ENCODE results near the gene DYSF. TPM values are rescaled to one million over a fixed set of nuclear protein-coding genes. Genes with fewer than 3 reads are reported as not detected.

DYSF gene
- total RNA-seq, 1 donor from 2014 or later: not detected

DNA sequence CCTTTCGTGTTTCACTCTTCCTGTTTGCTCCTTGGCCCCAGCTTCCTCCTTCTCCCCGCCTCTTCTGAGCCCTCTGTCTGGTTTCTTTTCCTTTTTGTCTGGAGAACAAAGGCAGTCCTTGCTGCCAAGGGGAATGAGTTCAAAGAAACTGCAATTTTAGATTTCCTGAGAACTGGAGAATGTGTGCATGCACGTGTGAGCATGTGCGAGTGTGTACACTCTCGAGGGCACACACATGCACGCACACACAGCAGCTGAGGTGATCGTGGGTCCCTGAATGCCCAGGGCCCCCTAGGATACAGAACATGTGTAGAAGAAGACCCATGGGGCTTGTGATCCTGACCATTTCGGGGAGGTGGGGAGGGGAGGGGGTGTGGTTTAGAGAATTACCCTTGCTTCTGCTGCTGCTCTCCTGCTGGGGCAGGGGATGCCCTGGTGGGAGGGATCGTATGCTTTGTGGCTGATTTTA lies 151.8 kb downstream of the DYSF start:
- peaks cover 17% of the 10 kb centered on the region for H3K4me1 Mint-ChIP-seq (ENCODE audit: low read depth)
- no peaks in the 10 kb centered on the region for H3K36me3 Mint-ChIP-seq (ENCODE audit: low read depth)
- no peak overlapping the region for H3K4me3 Mint-ChIP-seq (ENCODE audit: low read depth)
- H3K9me3 Mint-ChIP-seq: no peaks in the 10 kb centered on the region
- DNase-seq (ENCODE audit: low spot score): no peak
- no peak overlapping the region for H3K27ac Mint-ChIP-seq
- H3K27me3 Mint-ChIP-seq (ENCODE audit: low read depth): no peaks in the 10 kb centered on the region
- intact Hi-C loops (cut with micrococcal nuclease): no loop called here

DNA sequence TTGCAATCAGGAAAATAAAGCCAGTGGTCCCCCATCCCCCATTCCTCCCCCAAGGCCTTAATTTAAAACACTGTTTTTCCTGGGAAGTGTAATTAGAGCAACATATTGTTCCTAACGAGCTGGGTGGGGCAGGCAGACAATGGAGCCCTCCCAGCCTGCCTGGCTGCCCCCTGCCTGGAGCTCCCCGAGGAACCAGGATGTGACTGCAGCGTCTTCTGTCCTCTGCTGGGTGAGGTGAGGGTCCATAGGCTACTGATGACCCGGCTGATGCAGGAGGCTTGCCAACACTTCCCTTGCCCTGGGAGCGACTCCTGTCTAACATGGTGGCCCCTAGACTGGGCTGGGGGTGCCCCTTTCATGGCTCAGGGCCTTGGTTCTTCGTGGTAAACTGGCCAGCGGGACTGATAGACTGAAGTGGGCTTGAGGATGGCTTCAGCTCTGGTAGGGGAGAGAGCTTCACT lies 152.4 kb downstream of the DYSF start:
- no peak for DNase-seq (ENCODE audit: low spot score)
- no peaks in the 10 kb centered on the region for H3K27me3 Mint-ChIP-seq (ENCODE audit: low read depth)
- H3K36me3 Mint-ChIP-seq (ENCODE audit: low read depth): no peaks in the 10 kb centered on the region
- H3K4me3 Mint-ChIP-seq (ENCODE audit: low read depth): no peak overlapping the region
- H3K4me1 Mint-ChIP-seq (ENCODE audit: low read depth): peaks cover 17% of the 10 kb centered on the region
- no peak overlapping the region for H3K27ac Mint-ChIP-seq
- intact Hi-C loops (cut with micrococcal nuclease): no loop called here
- H3K9me3 Mint-ChIP-seq: no peaks in the 10 kb centered on the region

DNA sequence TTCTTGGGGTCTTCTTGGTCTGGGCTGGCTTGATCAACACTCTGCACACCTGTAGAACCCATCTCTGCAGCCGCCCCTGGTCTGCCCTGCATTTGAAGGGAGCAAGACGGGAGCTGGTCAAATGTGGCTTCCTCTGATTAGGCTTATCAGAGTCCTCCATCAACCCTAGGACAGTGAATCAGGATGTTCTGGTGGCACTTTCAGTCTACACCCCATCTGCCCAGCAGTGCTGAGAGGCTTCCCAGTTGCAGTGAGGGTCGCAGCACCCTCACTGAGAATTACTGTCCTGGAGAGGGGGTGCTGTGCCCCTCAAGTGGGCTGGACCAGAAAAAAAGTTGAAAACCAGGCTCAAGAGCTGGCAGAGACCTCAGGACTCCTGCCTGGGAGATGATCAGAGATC lies 152.9 kb downstream of the DYSF start:
- no peak overlapping the region for H3K4me3 Mint-ChIP-seq (ENCODE audit: low read depth)
- no peaks in the 10 kb centered on the region for H3K36me3 Mint-ChIP-seq (ENCODE audit: low read depth)
- no peaks in the 10 kb centered on the region for H3K27me3 Mint-ChIP-seq (ENCODE audit: low read depth)
- intact Hi-C loops (cut with micrococcal nuclease): no loop called here
- DNase-seq (ENCODE audit: low spot score): no peak
- H3K9me3 Mint-ChIP-seq: no peaks in the 10 kb centered on the region
- H3K4me1 Mint-ChIP-seq (ENCODE audit: low read depth): peaks cover 17% of the 10 kb centered on the region
- no peak overlapping the region for H3K27ac Mint-ChIP-seq

DNA sequence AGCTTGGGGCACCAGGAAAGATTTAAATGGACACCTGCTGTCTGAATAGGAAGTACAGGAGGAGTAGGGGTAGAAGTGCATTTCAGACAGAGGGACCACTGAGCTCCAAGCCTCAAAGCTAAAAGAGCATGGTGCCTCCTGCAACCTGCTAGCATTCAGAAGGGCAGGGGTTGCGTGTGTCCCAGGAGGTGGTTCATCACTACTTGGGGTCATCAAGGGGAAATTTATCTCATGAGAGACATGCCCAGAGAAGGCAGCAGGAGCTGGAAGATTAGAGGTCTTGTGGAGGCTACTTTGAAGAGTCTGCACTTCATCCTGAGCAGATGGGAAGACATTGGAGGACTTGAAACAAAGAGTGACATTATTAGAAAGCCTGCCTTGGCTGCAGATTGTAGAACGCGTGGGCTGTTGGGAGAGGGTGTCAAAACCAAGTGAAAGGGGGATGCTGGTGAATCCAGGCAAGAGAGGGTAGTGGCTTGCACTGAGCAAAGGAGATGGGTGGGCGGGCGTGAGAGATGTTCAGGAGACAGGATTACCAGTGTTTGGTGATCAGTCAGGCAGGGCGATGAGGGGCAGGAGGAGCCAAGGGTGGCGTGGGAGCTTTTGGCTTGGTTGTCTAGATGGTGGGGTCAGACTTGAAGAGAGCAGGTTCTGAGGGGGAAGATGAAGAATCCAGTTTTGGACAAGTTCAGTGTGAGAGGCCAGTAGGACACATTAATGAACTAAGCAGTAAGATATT lies 154.0 kb downstream of the DYSF start:
- DNase-seq (ENCODE audit: low spot score): no peak
- H3K27ac Mint-ChIP-seq: no peak overlapping the region
- H3K4me1 Mint-ChIP-seq (ENCODE audit: low read depth): peaks cover 17% of the 10 kb centered on the region
- no peaks in the 10 kb centered on the region for H3K27me3 Mint-ChIP-seq (ENCODE audit: low read depth)
- no peak overlapping the region for H3K4me3 Mint-ChIP-seq (ENCODE audit: low read depth)
- no peaks in the 10 kb centered on the region for H3K9me3 Mint-ChIP-seq
- H3K36me3 Mint-ChIP-seq (ENCODE audit: low read depth): no peaks in the 10 kb centered on the region
- intact Hi-C loops (cut with micrococcal nuclease): no loop called here

DNA sequence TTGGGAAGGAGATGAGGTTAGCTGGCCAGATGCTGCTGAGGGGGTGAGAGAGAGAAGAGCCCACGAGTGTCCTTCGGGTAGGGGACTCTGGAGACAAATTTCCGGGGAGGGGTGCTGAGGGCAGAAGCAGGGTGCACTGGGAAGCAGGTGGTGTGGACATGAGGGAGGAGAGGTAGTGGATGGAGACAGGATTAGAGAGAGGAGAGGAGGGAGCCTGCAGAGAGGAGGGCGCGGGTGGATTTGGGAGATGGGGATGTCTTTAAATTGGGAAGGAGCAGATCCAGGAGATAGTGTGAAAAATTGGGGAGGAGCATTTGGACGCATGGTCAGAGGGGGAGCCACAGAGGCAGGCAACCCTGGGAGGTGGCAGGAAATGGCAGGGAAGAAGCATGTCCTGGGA lies 154.7 kb downstream of the DYSF start:
- Mint-ChIP-seq H3K9me3 (no peaks in the 10 kb centered on the region), H3K4me3 (ENCODE audit: low read depth) (no peak overlapping the region), H3K36me3 (ENCODE audit: low read depth) (no peaks in the 10 kb centered on the region), H3K4me1 (ENCODE audit: low read depth) (peaks cover 12% of the 10 kb centered on the region), H3K27me3 (ENCODE audit: low read depth) (no peaks in the 10 kb centered on the region), H3K27ac (no peak overlapping the region)
- intact Hi-C loops (cut with micrococcal nuclease): no loop called here
- no peak for DNase-seq (ENCODE audit: low spot score)

DNA sequence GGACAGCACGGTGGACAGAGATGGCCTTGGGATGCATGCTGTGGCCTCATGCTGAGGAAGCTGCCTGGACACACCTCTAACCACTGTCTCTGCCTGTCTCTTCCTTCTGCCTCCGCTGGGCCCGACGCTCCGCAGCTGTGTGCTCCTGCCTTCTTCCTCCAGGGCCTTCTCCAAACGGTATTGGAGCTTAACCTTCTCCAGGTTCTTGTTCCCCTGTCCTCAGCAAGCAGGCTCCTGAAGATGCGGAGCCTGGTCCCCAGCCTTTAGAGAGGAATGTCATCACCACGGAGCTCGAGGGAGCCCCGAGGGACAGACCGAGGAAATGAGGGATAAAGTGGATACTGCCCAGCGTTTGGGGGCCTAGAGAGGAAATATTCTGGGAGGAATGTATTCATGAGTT lies 155.1 kb downstream of the DYSF start:
- DNase-seq (ENCODE audit: low spot score): no peak
- no peaks in the 10 kb centered on the region for H3K9me3 Mint-ChIP-seq
- H3K4me3 Mint-ChIP-seq (ENCODE audit: low read depth): no peak overlapping the region
- H3K27me3 Mint-ChIP-seq (ENCODE audit: low read depth): no peaks in the 10 kb centered on the region
- intact Hi-C loops (cut with micrococcal nuclease): no loop called here
- no peak overlapping the region for H3K27ac Mint-ChIP-seq
- H3K36me3 Mint-ChIP-seq (ENCODE audit: low read depth): no peaks in the 10 kb centered on the region
- peaks cover 9% of the 10 kb centered on the region for H3K4me1 Mint-ChIP-seq (ENCODE audit: low read depth)

DNA sequence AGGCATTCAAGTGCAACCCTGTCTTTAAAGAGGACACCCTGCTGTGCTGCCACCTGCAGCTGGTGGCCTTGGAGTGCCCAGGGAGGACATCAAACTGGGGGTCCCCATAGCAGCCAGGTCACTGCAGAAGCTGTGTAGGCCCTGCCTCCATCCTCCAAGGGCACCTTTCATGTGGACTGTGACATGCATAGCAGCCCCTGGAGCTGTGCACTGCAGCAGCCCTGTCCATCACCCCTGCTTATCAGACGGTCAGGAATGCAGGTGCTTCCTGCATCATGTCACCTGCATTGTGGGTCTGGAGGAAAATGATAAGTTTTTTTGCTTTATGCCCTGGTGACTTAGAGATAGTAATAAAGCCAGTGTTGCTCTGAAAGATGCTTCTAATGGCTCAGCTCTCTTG lies 155.7 kb downstream of the DYSF start:
- no peaks in the 10 kb centered on the region for H3K36me3 Mint-ChIP-seq (ENCODE audit: low read depth)
- H3K9me3 Mint-ChIP-seq: no peaks in the 10 kb centered on the region
- peaks cover 7% of the 10 kb centered on the region for H3K4me1 Mint-ChIP-seq (ENCODE audit: low read depth)
- no peaks in the 10 kb centered on the region for H3K27me3 Mint-ChIP-seq (ENCODE audit: low read depth)
- no peak overlapping the region for H3K27ac Mint-ChIP-seq
- DNase-seq (ENCODE audit: low spot score): no peak
- intact Hi-C loops (cut with micrococcal nuclease): no loop called here
- H3K4me3 Mint-ChIP-seq (ENCODE audit: low read depth): no peak overlapping the region

DNA sequence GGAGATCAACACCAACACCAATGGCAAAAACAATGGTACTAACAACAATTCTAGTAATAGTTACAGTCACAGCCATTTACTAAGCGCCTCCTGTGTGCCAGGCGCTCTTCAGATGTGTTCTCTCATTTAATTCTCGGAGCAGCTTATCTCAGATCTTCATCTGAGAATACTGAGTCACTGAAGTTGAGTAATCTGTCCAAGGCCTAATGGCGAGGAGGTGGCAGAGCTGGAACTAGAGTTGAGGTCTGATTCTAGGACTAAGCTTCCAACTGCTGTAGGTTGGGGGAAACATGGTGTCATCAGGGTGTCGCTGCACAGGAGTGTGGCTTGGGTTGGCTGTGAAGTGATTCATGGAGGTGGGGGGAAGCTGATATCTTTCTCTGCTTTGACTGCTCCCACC lies 156.1 kb downstream of the DYSF start:
- Mint-ChIP-seq H3K9me3 (no peaks in the 10 kb centered on the region), H3K4me1 (ENCODE audit: low read depth) (peaks cover 6% of the 10 kb centered on the region), H3K36me3 (ENCODE audit: low read depth) (no peaks in the 10 kb centered on the region), H3K4me3 (ENCODE audit: low read depth) (no peak overlapping the region), H3K27me3 (ENCODE audit: low read depth) (no peaks in the 10 kb centered on the region), H3K27ac (no peak overlapping the region)
- intact Hi-C loops (cut with micrococcal nuclease): no loop called here
- no peak for DNase-seq (ENCODE audit: low spot score)

DNA sequence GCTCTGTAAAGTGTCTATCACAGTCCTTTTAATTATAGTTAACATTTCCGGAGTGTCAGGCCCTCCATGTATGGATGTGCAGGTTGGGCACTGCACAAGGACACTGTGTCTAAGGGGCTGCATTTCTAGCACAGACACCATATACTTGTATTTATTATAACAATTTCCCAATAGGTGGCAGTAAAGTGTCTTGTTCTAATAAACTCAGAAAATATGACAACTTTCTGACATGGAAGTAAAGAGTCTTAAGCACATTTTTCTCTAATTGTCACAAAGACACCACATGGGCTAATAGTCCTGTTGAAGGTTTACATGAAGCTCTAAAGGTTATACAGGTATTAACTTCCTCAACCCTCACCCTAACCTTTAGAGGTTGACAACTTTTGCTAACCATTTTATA lies 156.6 kb downstream of the DYSF start:
- no peak for DNase-seq (ENCODE audit: low spot score)
- H3K9me3 Mint-ChIP-seq: no peaks in the 10 kb centered on the region
- no peak overlapping the region for H3K4me3 Mint-ChIP-seq (ENCODE audit: low read depth)
- peaks cover 3% of the 10 kb centered on the region for H3K4me1 Mint-ChIP-seq (ENCODE audit: low read depth)
- intact Hi-C loops (cut with micrococcal nuclease): no loop called here
- no peaks in the 10 kb centered on the region for H3K27me3 Mint-ChIP-seq (ENCODE audit: low read depth)
- H3K27ac Mint-ChIP-seq: no peak overlapping the region
- no peaks in the 10 kb centered on the region for H3K36me3 Mint-ChIP-seq (ENCODE audit: low read depth)

DNA sequence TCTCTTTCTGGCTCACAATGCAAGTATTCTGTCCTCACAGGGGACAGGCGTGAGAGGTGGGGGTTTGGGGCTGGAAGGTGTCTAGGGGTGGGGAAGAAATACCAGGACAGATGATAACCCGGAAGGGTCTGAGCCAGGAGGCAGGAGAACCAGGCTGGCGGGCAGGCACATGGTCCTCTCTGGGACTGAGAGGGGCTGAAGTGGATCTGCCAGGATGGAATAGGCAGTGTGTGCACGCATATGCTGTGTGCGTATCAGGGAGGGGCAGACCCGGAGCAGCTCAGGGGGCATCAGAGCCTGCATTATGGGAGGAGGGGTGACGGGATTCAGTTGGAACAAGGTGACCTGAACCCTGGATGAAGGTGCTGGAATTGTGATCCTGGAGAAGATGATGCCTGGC lies 157.3 kb downstream of the DYSF start:
- Mint-ChIP-seq H3K9me3 (no peaks in the 10 kb centered on the region), H3K4me1 (ENCODE audit: low read depth) (no peaks in the 10 kb centered on the region), H3K27ac (no peak overlapping the region), H3K27me3 (ENCODE audit: low read depth) (no peaks in the 10 kb centered on the region), H3K36me3 (ENCODE audit: low read depth) (no peaks in the 10 kb centered on the region), H3K4me3 (ENCODE audit: low read depth) (no peak overlapping the region)
- no peak for DNase-seq (ENCODE audit: low spot score)
- intact Hi-C loops (cut with micrococcal nuclease): no loop called here

DNA sequence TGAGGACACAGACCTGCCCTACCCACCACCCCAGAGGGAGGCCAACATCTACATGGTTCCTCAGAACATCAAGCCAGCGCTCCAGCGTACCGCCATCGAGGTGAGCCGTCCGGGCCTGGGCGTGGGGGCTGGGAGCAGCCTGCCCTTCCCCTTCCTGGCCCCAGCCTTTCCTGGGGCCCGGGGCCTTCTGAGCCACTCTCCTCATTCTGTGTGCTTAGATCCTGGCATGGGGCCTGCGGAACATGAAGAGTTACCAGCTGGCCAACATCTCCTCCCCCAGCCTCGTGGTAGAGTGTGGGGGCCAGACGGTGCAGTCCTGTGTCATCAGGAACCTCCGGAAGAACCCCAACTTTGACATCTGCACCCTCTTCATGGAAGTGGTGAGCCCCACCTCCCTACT lies 157.9 kb downstream of the DYSF start:
- H3K27me3 Mint-ChIP-seq (ENCODE audit: low read depth): no peaks in the 10 kb centered on the region
- no peak overlapping the region for H3K27ac Mint-ChIP-seq
- no peaks in the 10 kb centered on the region for H3K36me3 Mint-ChIP-seq (ENCODE audit: low read depth)
- no peaks in the 10 kb centered on the region for H3K9me3 Mint-ChIP-seq
- no peak overlapping the region for H3K4me3 Mint-ChIP-seq (ENCODE audit: low read depth)
- no peak for DNase-seq (ENCODE audit: low spot score)
- intact Hi-C loops (cut with micrococcal nuclease): no loop called here
- no peaks in the 10 kb centered on the region for H3K4me1 Mint-ChIP-seq (ENCODE audit: low read depth)

DNA sequence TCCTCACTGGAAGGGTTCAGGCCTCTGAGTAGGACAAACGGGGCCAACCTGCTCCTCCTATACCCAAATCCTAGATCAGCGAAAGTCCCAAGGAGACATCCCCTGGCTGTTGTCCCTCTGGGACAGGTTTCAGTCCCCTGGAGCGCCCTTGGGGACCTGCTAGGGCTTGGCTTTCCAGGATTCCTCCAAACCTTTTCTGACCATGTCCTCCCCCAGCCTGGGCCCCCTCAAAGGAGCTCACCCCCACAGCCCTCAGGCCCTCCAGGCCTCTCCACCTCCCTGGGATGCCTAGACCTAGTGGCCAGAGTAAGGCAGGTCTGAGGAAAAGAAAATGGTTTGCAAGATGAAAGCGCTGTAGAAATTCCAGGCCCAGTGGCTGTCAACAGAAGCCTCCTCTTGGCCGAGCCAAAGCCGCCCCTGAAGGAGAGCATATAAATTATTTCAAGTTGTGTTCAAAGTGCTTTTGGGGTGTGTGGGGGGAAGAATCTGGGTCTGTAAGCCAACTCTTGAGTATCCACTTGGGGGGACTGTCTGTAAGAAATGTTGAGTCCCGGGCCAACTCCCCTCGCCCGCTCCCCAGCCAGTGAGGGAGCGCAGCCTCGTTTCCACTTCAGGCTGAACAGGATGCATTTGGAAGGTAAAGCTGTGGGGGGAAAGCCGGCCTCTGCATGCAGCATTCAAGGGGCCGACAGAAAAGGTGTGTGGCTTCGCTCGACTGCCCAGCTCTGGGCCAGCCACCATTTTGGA lies 158.6 kb downstream of the DYSF start:
- intact Hi-C loops (cut with micrococcal nuclease): no loop called here
- H3K27ac Mint-ChIP-seq: no peak overlapping the region
- no peak for DNase-seq (ENCODE audit: low spot score)
- H3K4me3 Mint-ChIP-seq (ENCODE audit: low read depth): no peak overlapping the region
- H3K27me3 Mint-ChIP-seq (ENCODE audit: low read depth): no peaks in the 10 kb centered on the region
- no peaks in the 10 kb centered on the region for H3K4me1 Mint-ChIP-seq (ENCODE audit: low read depth)
- no peaks in the 10 kb centered on the region for H3K36me3 Mint-ChIP-seq (ENCODE audit: low read depth)
- H3K9me3 Mint-ChIP-seq: no peaks in the 10 kb centered on the region

DNA sequence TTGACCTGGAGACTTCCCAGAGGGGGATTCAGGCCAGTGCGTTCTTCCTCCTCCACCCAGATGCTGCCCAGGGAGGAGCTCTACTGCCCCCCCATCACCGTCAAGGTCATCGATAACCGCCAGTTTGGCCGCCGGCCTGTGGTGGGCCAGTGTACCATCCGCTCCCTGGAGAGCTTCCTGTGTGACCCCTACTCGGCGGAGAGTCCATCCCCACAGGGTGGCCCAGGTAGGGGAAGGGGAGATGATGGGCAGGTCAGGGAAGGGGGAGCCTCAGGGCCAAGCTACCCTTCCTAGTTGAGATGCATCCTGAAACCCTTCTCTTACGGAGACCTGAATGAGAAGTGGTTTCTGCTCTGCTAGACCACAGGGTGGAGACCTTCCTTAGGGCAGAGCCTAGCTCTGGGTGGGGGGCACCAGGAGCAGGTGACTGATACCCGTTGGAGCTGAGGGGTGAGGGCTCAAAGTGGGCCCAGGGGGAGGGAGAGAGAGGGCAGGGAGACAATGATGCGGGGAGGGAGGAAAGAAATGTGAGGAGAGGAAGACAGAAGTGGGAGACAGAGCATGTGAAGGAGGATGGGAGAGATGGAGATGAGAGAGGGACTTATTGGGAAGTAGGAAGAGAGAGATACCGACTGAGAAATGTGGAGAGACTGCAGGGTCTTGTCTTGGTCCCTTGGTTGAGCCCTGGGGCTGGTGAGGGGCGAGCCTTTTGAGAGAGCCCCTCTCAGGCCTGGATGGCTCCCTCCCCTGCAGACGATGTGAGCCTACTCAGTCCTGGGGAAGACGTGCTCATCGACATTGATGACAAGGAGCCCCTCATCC lies 159.4 kb downstream of the DYSF start:
- Mint-ChIP-seq H3K4me1 (ENCODE audit: low read depth) (no peaks in the 10 kb centered on the region), H3K27ac (no peak overlapping the region), H3K4me3 (ENCODE audit: low read depth) (no peak overlapping the region), H3K9me3 (no peaks in the 10 kb centered on the region), H3K27me3 (ENCODE audit: low read depth) (no peaks in the 10 kb centered on the region), H3K36me3 (ENCODE audit: low read depth) (no peaks in the 10 kb centered on the region)
- no peak for DNase-seq (ENCODE audit: low spot score)
- intact Hi-C loops (cut with micrococcal nuclease): no loop called here
